GM12891 (cell line): ENCODE measurements around the gene HDGFL3.

Experiments
- DNase-seq: peaks from one replicate; pipeline ENCODE4 v3.0.0; 2011; ENCODE audit warnings: low spot score; ENCODE audit not compliant: insufficient read length
- FAIRE-seq: peaks from 2 replicates; lab custom pipeline; 2011; peaks lifted over from hg19 to GRCh38; lab: Jason Lieb, UNC
- PAX5 ChIP-seq: IDR thresholded peaks from 2 replicates; pipeline ENCODE4 v1.6.1; 2011; ENCODE audit warnings: low read length, moderate library complexity, mild to moderate bottlenecking; ENCODE audit not compliant: insufficient read depth, severe bottlenecking
- POLR2A ChIP-seq: IDR thresholded peaks from 2 replicates; pipeline ENCODE4 v1.6.1; 2011; ENCODE audit warnings: low read depth, low read length, control low read depth
- POLR2AphosphoS5 ChIP-seq: IDR thresholded peaks from 2 replicates; pipeline ENCODE4 v1.6.1; 2011; ENCODE audit warnings: low read depth, low read length, control low read depth
- POU2F2 ChIP-seq: IDR thresholded peaks from 2 replicates; pipeline ENCODE4 v1.6.1; 2011; ENCODE audit warnings: low read depth, mild to moderate bottlenecking, control low read depth, low read length, moderate library complexity
- SPI1 ChIP-seq: IDR thresholded peaks from 2 replicates; pipeline ENCODE4 v1.6.1; 2011; ENCODE audit warnings: low read depth, low read length, control low read depth
- TAF1 ChIP-seq: IDR thresholded peaks from 2 replicates; pipeline ENCODE4 v1.6.1; 2011; ENCODE audit warnings: low read depth, low read length, control low read depth

The HDGFL3 gene

DNA sequence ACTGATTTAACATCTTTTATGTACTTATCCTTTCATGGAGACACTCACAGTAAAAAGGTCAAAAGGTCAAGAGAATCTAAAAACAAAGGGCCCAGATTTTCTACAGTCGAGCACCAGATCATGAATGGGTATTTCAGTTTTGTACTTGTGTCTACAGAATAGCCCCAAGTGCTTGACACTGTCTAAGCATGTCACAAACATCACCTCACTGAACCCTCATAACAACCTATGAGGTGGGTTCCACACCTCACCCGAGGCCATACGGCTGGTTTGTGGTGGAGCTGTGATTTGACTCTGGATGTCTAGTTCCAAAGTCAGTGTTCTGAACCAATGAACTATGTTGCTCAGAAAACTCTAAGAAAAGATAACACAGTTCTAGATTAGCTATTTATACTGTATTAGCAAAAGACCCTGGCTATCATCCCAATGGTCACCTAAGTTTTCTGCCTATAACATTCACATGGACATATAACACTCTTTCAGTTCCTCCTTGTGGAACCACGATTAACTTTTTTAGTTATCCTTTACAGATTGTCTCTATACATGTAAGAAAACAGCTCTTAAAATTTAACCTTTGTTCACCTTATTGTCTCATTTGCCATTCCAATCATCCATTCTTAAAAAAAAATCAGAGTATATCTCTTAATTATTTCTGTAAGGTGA is 74.6 kb downstream of the HDGFL3 start:
- FAIRE-seq = no peak

DNA sequence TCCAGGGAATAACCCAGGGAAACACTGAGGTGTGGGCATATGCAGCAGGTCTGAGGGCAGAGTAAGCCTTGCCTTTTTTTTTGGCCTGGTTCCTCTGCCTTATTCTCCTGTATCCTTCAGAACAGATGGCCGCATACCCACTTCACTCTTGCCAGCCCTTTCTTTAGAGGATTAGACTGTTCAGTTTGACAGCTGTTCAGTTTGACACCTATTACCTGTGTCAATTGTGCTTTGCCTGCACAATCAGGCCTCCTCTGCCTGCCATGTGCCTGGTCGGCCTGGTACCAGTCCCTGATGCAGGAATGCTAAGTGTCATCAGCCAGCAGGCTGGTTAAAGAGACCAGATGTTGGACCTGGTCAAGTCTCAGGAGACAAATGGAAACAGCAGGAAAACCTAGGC is 77.8 kb downstream of the HDGFL3 start:
- FAIRE-seq (no peak), DNase-seq (no peak)
- TF ChIP-seq TAF1 (no peak), SPI1 (no peak), PAX5 (no peak), POLR2AphosphoS5 (no peak), POLR2A (no peak), POU2F2 (no peak)

More for the DNA sequence above, 74.6 kb downstream of the HDGFL3 start:
- DNase-seq = no peak
- TF ChIP-seq POLR2AphosphoS5 = no peak
- peak; percentile 53; the same call in 1 of the 2 replicates for TF ChIP-seq SPI1

DNA sequence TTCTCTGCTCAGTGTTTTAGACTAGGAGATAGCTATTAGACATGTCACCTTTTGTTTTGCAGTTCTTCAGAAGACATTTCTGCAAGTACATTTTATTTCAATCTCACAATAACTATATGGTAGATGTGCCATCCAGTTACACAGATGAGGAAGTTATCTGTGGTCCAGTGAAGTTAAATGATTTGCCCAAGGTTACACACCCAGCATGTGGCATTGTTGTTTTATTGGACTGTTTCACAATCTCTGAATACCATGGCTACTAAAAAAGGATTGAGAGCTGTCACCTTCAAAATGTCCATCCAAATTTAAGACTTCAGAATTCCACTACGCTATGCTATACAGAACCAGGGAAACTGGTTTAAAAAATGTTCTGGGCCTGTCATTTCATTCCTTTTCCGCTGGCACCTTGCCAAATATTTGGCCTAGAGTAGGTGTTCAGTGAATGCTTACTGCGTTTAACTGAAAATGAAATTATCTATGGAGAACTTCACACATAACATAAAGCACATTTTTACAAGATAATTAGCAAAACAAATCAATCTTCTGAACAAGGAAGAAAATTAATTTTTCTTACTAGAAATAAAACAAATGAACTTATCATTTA is 80.0 kb downstream of the HDGFL3 start:
- TF ChIP-seq TAF1 = no peak
- no peak for TF ChIP-seq POU2F2
- no peak for TF ChIP-seq POLR2A
- no peak for TF ChIP-seq POLR2AphosphoS5
- TF ChIP-seq PAX5 = no peak
- FAIRE-seq (no peak), DNase-seq (no peak)

DNA sequence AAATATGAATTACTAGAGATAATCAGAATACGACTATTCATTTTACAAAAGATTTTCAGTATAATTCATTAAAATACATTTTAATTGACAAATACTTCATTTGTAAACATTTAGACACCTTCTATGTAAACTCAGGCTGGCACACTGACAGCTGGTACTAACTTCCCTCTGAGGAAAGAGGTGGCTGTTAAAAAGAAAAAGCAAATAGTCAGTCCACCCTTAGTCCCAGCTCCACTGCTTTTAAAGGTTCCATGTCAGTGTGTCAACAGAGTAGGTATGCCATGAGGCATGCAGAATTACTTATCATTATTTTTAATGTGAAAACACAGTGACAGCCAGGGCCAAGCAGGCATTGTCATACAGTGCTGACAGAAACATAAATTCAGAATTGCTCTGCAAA is 84.1 kb downstream of the HDGFL3 start:
- no peak for DNase-seq

DNA sequence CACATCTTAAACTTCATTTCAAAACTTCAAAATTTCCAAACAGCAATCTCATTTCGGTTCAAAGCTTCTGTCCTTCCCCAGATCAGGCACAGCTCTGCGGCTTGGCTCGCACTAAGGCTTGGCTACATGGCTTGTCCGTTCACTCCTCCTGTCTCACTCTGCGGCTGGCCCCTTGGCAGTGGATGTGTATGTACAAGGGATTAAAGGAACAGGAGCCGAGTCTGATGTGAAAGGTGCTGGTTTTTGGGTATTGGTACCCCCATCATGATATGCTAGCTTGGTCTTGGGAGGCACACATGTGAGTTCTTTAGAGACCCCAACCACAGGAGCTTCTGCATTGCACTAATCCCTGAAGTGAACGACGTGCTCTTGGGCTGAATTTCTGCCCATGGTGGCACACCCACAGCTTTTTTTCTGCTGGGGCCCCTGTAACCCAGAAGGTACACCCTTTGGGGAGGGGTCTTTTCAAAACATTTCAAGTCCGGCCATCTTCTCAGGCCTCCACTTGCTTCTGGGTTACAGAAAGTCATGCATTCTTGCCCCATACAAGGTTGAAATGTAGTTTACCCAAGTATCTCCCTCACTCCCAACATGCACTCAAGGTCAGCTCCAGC is 87.5 kb downstream of the HDGFL3 start:
- DNase-seq (no peak), FAIRE-seq (no peak)
- no peak for TF ChIP-seq TAF1
- TF ChIP-seq POLR2A = no peak
- TF ChIP-seq POU2F2 = no peak

More for the DNA sequence above, 84.1 kb downstream of the HDGFL3 start:
- FAIRE-seq = no peak
- TF ChIP-seq PAX5 (no peak), TAF1 (no peak), POLR2A (no peak), POU2F2 (no peak), SPI1 (no peak), POLR2AphosphoS5 (no peak)

DNA sequence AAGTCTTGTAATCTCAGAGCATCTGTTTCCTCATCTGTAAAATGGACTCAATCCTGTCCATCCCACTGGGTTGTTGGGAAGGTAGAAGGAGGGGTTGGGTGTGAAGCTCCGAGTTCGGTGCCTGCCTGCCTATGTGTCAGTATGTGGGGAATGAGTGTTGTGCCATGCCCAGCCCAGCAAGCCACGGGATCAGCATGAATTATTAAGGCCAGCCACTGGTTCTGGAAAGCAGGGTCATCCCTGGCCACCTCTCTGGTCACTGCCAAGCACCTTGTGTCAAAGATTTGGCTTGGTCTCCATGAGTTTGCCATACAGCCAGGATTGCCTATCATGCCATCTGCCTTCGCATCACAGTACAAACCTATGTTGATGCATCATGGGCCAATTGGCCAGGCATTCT is 88.7 kb downstream of the HDGFL3 start:
- DNase-seq (no peak), FAIRE-seq (no peak)
- no peak for TF ChIP-seq POLR2AphosphoS5
- TF ChIP-seq PAX5 = no peak
- TF ChIP-seq POU2F2 = no peak
- TF ChIP-seq TAF1 = no peak
- TF ChIP-seq POLR2A = no peak
- TF ChIP-seq SPI1 = no peak

GRCh38 chr15:83118291-83118827 is 89.3 kb downstream of the HDGFL3 start:
- TF ChIP-seq SPI1 = no peak
- TF ChIP-seq TAF1 = no peak
- no peak for TF ChIP-seq POLR2AphosphoS5
- TF ChIP-seq PAX5 = no peak
- TF ChIP-seq POU2F2 = no peak
- no peak for TF ChIP-seq POLR2A
- FAIRE-seq (no peak), DNase-seq (no peak)

- TF ChIP-seq POLR2A (no peak), SPI1 (no peak), TAF1 (no peak), POLR2AphosphoS5 (no peak), POU2F2 (no peak), PAX5 (no peak)
- no peak for DNase-seq
- no peak for FAIRE-seq
Observed at GRCh38 chr15:83115831-83116565, 91.6 kb downstream of the HDGFL3 start.

- DNase-seq (no peak), FAIRE-seq (no peak)
- TF ChIP-seq SPI1 = no peak
- no peak for TF ChIP-seq POLR2AphosphoS5
- TF ChIP-seq PAX5 = no peak
- TF ChIP-seq TAF1 = no peak
- no peak for TF ChIP-seq POLR2A
- TF ChIP-seq POU2F2 = no peak
Observed at GRCh38 chr15:83115410-83115809, 92.2 kb downstream of the HDGFL3 start.
